Natural killer cell (primary cell): ENCODE measurements around the gene JAGN1. TPM values are rescaled to one million over a fixed set of nuclear protein-coding genes. Genes with fewer than 3 reads are reported as not detected.

Experiments
- ATAC-seq, 3 donors: fragments of 150-1000 bp in 2 of 3; fragments of 200-7000 bp in 1 of 3; cut with Tn5 transposase; 1 replicate in 1 of 3; 2 replicates in 2 of 3; pipeline ENCODE4 v1.10.0; 2021; ENCODE audit warnings: mild to moderate bottlenecking in 2 of 3, moderate library complexity in 2 of 3
- DNase-seq, 2 donors: peaks; one replicate each; pipeline versions ENCODE4 v3.0.0 to v3.0.0-alpha.2; 2013 to 2021; ENCODE audit warnings: mixed read lengths in 1 of 2
- H3K27ac ChIP-seq: one replicate; pipeline ENCODE4 v1.5.1; 2013; ENCODE audit warnings: mild to moderate bottlenecking, low read length
- H3K27me3 ChIP-seq: one replicate; pipeline ENCODE4 v1.6.1; 2013; ENCODE audit warnings: low read length; ENCODE audit not compliant: control insufficient read depth, insufficient read depth
- H3K36me3 ChIP-seq: one replicate; pipeline ENCODE4 v1.6.1; 2013; ENCODE audit warnings: low read length; ENCODE audit not compliant: control insufficient read depth, insufficient read depth
- H3K4me1 ChIP-seq: one replicate; pipeline ENCODE4 v1.6.1; 2013; ENCODE audit warnings: low read length; ENCODE audit not compliant: control insufficient read depth, insufficient read depth
- H3K4me3 ChIP-seq: one replicate; pipeline ENCODE4 v1.5.1; 2013; ENCODE audit warnings: low read length
- H3K9me3 ChIP-seq: one replicate; pipeline ENCODE4 v1.6.1; 2013; ENCODE audit warnings: low read length; ENCODE audit not compliant: control insufficient read depth, insufficient read depth
- H3K27ac Mint-ChIP-seq, 2 donors: one replicate each; pipeline ENCODE4 v1.8.0; 2022; ENCODE audit warnings: mild to moderate bottlenecking in 2 of 2, mixed read lengths in 2 of 2, moderate library complexity in 1 of 2
- H3K27me3 Mint-ChIP-seq, 2 donors: one replicate each; pipeline ENCODE4 v1.8.0; 2022; ENCODE audit warnings: low read depth in 2 of 2, mixed read lengths in 2 of 2
- H3K36me3 Mint-ChIP-seq: one replicate; pipeline ENCODE4 v1.8.0; 2022; ENCODE audit warnings: mixed read lengths
- H3K4me1 Mint-ChIP-seq, 2 donors: one replicate each; pipeline ENCODE4 v1.8.0; 2022; ENCODE audit warnings: mixed read lengths in 2 of 2
- H3K4me3 Mint-ChIP-seq: one replicate; pipeline ENCODE4 v1.8.0; 2022; ENCODE audit warnings: mild to moderate bottlenecking, moderate library complexity, mixed read lengths
- H3K9me3 Mint-ChIP-seq, 2 donors: one replicate each; pipeline ENCODE4 v1.8.0; 2022; ENCODE audit warnings: mixed read lengths in 2 of 2
- WGBS: methylation state at CpG from one replicate; pipeline ENCODE4 v1.1.7; 2013; ENCODE audit warnings: missing lambda C conversion rate; ENCODE audit not compliant: insufficient coverage; 5-methylcytosine and 5-hydroxymethylcytosine counted together
- intact Hi-C: fragments of 100-400 bp; cut with micrococcal nuclease; formaldehyde crosslinking; loops from one replicate; pipeline ENCODE4 v1.14.2; 2022
- total RNA-seq, 4 donors: library from RNA; stranded (reverse); fragments of 120-200 nt in 1 of 4; gene quantifications; one replicate each; pipeline versions ENCODE4 v1.2.3 to v1.2.4, GENCODE V29; 2013 to 2022
- TF ChIP-seq, protein P1 (sequence below): fragments of 200-600 bp; IDR thresholded peaks from one replicate; pipeline ENCODE4 v1.8.0; 2022; ENCODE audit warnings: antibody characterized with exemption

JAGN1 gene
- total RNA-seq, 3 donors from 2014 or later (not counting 1 experiment from before 2014, with no cell fraction given), result 15.4 to 16.6 (median 15.5) TPM

DNA sequence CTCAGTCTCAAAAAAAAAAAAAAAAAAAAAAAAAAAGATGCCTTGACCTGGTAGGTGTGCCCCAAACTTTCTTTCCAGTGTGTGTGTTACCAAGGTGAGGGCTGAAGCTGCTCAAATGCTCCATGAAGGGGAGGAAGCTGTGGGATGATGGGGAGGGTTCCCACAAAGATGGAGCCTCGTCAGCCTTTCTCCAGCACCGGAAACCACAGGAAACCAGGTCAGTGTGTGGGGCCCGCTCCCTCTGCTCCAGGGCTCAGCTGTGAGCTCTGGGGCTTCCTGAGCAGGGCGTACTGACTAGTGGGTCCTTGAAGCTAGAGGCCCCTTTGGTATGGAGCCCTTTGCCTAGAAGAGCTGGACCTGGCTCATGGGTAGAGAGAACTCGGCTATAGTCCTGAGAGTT is 11.6 kb downstream of the JAGN1 start:
- Histone ChIP-seq H3K9me3 (no peaks in the 10 kb centered on the region), H3K4me3 (no peak overlapping the region), H3K27me3 (no peaks in the 10 kb centered on the region), H3K4me1 (peaks cover 17% of the 10 kb centered on the region), H3K36me3 (no peaks in the 10 kb centered on the region), H3K27ac (peak overlapping the region; percentile 33)
- intact Hi-C loops, result no loop called here
- H3K4me3 Mint-ChIP-seq, result no peak overlapping the region
- DNase-seq (peak in 1 of 2 donors; percentile 50), ATAC-seq (peak; percentile 31 to 53 (median 41))
- no peaks in the 10 kb centered on the region for H3K9me3 Mint-ChIP-seq
- 4% methylated on average over 5 of the region's 5 CpGs for WGBS
- no peaks in the 10 kb centered on the region for H3K36me3 Mint-ChIP-seq
- no peaks in the 10 kb centered on the region for H3K27me3 Mint-ChIP-seq
- H3K27ac Mint-ChIP-seq, result peak overlapping the region in 1 of 2 donors; percentile 47
- H3K4me1 Mint-ChIP-seq, result peaks cover 18 to 22% of the 10 kb centered on the region in 2 donors
- TF ChIP-seq, protein P1, sequence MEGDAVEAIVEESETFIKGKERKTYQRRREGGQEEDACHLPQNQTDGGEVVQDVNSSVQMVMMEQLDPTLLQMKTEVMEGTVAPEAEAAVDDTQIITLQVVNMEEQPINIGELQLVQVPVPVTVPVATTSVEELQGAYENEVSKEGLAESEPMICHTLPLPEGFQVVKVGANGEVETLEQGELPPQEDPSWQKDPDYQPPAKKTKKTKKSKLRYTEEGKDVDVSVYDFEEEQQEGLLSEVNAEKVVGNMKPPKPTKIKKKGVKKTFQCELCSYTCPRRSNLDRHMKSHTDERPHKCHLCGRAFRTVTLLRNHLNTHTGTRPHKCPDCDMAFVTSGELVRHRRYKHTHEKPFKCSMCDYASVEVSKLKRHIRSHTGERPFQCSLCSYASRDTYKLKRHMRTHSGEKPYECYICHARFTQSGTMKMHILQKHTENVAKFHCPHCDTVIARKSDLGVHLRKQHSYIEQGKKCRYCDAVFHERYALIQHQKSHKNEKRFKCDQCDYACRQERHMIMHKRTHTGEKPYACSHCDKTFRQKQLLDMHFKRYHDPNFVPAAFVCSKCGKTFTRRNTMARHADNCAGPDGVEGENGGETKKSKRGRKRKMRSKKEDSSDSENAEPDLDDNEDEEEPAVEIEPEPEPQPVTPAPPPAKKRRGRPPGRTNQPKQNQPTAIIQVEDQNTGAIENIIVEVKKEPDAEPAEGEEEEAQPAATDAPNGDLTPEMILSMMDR, result no peak

DNA sequence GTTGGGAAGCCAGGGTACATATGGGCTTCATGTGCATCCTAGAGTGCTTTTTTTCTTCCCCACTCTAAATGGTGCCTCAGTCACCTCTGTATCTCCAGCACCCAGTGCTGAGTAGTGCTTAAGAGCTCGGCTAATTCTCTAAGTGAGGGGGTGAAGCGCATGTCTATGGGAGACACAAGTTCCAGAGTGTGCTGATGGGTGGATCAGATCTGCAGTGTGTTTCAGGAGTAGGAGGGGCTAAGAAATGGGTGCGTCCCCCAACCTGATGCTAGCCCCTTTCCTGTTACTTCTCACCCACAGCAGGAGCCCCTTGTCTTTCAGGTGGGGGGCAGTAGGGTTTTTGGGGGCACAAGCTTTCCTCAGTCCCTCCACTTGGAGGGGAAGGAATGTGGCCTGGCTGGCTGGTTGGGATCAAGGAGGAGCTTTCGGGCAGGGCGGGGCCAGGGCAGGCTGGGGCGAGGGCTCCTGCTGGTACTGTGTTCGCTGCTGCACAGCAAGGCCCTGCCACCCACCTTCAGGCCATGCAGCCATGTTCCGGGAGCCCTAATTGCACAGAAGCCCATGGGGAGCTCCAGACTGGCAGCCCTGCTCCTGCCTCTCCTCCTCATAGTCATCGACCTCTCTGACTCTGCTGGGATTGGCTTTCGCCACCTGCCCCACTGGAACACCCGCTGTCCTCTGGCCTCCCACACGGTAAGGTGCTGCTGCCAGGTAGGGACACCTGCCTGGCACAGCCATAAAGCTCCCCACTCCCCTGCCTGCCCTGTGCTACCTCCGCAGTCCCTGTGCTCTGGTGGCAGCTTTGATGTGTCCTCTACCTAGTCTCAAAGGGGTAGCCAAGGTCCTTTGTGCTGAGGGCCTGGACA is 12.2 kb downstream of the JAGN1 start, which contains the start of gene IL17RE:
Gene IL17RE (plus strand): TSS at position 477 of the 866 bp plus-strand sequence. CDS start 85 bp downstream, at position 562.
- Mint-ChIP-seq H3K27me3 (no peaks in the 10 kb centered on the region), H3K4me1 (peaks cover 18 to 22% of the 10 kb centered on the region in 2 donors), H3K36me3 (no peaks in the 10 kb centered on the region), H3K4me3 (no peak within 1 kb of the TSS), H3K27ac (peak within 1 kb of the TSS in 1 of 2 donors; percentile 47), H3K9me3 (no peaks in the 10 kb centered on the region)
- TF ChIP-seq, protein P1, result no peak
- Histone ChIP-seq H3K4me3 (no peak within 1 kb of the TSS), H3K4me1 (peaks cover 17% of the 10 kb centered on the region), H3K27me3 (no peaks in the 10 kb centered on the region), H3K27ac (peak within 1 kb of the TSS; percentile 33), H3K9me3 (no peaks in the 10 kb centered on the region), H3K36me3 (no peaks in the 10 kb centered on the region)
- peak in 2 of 3 donors; percentile 29 to 35 for ATAC-seq
- peak in 1 of 2 donors; percentile 35 for DNase-seq
- intact Hi-C loops, result no loop called here
- 71% methylated on average over 12 of the region's 13 CpGs for WGBS

DNA sequence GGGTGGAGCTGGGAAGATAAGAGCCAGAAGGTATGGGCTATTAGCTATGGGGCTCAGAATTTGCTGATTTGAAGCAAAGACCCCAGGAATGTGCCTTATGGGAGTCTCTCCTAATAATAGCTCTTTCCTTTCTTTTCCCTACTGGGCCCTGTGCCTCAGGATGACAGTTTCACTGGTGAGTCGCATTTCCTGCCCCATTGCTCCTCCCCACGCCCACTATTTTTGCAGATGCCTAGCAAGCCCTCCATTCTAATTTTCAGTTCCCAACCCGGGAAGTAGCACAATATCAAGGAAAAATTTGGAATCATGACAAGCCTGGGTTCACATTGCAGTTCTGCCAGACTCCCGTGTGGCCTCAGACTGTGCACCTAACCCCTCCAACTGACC is 12.8 kb downstream of the JAGN1 start:
- Mint-ChIP-seq H3K4me3 (no peak overlapping the region), H3K4me1 (peaks cover 15 to 22% of the 10 kb centered on the region in 2 donors), H3K9me3 (no peaks in the 10 kb centered on the region), H3K27ac (peak overlapping the region in 1 of 2 donors; percentile 47), H3K27me3 (no peaks in the 10 kb centered on the region), H3K36me3 (no peaks in the 10 kb centered on the region)
- no peak overlapping the region for H3K27ac ChIP-seq
- no peak for ATAC-seq
- 52% methylated on average over 4 of the region's 4 CpGs for WGBS
- no peaks in the 10 kb centered on the region for H3K36me3 ChIP-seq
- peaks cover 17% of the 10 kb centered on the region for H3K4me1 ChIP-seq
- DNase-seq, result no peak
- TF ChIP-seq, protein P1, result no peak
- H3K9me3 ChIP-seq, result no peaks in the 10 kb centered on the region
- H3K4me3 ChIP-seq, result no peak overlapping the region
- no peaks in the 10 kb centered on the region for H3K27me3 ChIP-seq
- intact Hi-C loops, result no loop called here
